RWPE1 (cell line): ENCODE results near the gene SLC16A9.
A peak's percentile ranks its signal among the peaks of the same experiment; 100 is the strongest.

Source experiments
- CTCF ChIA-PET: fragments of 350-600 bp; sonication (Branson Sonifier 250); formaldehyde crosslinking; extraction: SDS; loops from one replicate; lab custom pipeline; 2021; lab: Yijun Ruan, JAX
- POLR2A ChIA-PET: fragments of 400-600 bp; formaldehyde crosslinking; extraction: SDS; loops from one replicate; lab custom pipeline; 2020; ENCODE audit warnings: antibody characterized with exemption; ENCODE audit not compliant: low non-redundant PET; lab: Yijun Ruan, JAX
- DNase-seq: peaks from one replicate; pipeline ENCODE4 v3.0.0; 2012; ENCODE audit warnings: low spot score
- H3K27ac ChIP-seq: fragments of 450-650 bp; 2 replicates; pipeline ENCODE4 v1.5.1; 2017
- TF ChIP-seq, protein P1 (sequence below): fragments of 450-650 bp; conservative IDR thresholded peaks from 2 replicates; pipeline ENCODE4 v1.5.1; 2017; ENCODE audit warnings: low read depth, mild to moderate bottlenecking

Gene SLC16A9

DNA sequence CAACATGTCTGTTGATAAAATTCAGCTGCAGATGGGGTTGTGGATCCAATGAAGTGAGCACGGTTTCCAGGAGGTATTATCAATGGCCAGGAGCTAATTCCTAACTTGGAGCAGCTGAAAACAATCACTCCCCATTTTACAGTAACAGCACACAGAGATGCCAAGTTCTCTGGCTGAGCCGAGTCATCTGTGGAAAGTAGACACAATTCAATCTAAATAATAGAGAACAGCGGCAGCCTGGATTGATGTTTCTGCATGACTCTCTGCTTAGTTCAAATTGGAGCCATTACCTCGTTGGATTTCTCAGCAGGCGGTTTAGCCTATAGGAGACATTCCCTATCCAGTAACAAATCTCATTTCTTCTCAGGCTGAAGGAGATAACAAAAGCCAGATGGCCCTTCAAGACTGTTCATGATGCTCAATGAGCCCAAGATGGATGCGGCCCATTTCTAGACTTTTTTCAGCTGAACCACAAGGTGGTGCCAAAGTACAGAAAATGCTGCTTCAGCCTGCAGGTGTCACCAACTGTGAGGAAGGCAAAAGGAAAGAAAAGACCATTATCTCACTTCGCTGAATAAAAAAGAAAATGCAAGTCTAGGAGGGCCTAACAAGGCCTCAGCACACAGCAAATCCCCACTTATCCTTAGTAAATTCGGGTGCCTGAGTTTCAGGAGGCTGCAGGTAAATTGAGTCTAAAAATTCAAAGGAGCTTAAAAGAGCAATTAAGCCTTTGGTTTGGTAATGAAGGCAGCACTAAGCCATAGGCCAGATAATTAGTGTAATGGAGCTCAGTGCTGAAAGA lies 83.7 kb downstream of the SLC16A9 start:
- CTCF ChIA-PET, result interaction anchor here (0.5 to 1.5 kb wide), 8 partner anchors 47 to 1668 kb away, joined by 3 to 7 read pairs (median 4); no protein-coding TSS in a partner anchor
- peak; percentile 52 for DNase-seq
- TF ChIP-seq, protein P1, sequence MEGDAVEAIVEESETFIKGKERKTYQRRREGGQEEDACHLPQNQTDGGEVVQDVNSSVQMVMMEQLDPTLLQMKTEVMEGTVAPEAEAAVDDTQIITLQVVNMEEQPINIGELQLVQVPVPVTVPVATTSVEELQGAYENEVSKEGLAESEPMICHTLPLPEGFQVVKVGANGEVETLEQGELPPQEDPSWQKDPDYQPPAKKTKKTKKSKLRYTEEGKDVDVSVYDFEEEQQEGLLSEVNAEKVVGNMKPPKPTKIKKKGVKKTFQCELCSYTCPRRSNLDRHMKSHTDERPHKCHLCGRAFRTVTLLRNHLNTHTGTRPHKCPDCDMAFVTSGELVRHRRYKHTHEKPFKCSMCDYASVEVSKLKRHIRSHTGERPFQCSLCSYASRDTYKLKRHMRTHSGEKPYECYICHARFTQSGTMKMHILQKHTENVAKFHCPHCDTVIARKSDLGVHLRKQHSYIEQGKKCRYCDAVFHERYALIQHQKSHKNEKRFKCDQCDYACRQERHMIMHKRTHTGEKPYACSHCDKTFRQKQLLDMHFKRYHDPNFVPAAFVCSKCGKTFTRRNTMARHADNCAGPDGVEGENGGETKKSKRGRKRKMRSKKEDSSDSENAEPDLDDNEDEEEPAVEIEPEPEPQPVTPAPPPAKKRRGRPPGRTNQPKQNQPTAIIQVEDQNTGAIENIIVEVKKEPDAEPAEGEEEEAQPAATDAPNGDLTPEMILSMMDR, result peak; percentile 68
- POLR2A ChIA-PET, result no interaction called here
- no peak overlapping the region for H3K27ac ChIP-seq

DNA sequence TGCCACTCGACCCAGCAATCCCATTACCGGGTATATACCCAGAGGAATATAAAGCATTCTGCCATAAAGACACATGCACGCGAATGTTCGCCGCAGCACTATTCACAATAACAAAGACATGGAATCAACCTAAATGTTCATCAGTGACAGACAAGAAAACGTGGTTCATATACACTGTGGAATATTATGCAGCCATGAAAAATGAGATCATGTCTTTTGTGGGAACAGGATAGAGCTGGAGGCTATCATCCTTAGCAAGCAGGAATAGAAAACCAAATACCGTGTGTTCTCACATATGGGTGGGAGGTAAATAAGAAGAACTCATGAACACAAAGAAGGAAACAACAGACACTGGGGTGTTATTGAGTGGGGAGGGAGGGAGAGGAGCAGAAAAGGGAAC lies 84.7 kb downstream of the SLC16A9 start:
- ChIA-PET POLR2A (no interaction called here), CTCF (interaction anchor here (0.6 to 1.5 kb wide), 4 partner anchors 46 to 1667 kb away, joined by 3 to 4 read pairs (median 4); no protein-coding TSS in a partner anchor)
- no peak for DNase-seq
- TF ChIP-seq, protein P1, result no peak
- no peak overlapping the region for H3K27ac ChIP-seq

DNA sequence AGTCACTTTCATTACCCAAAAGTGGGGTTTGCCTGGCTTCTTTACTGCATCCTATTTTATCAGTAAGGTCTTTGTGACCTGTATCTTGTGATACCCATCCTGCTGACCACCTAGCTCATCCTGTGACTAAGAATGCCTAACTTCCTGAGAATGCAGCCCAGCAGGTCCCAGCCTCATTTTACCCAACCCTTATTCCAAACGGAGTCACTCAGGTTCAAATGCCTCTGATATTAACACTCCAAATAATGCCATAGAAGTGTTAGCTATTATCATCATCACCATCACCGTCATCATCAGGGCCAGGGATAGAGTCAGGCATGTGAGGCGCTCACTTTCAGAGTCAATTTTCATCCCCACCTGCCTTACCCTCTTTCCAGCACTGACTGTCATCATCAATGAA lies 85.5 kb downstream of the SLC16A9 start:
- POLR2A ChIA-PET, result no interaction called here
- CTCF ChIA-PET, result interaction anchor here (0.6 to 1.0 kb wide), 2 partner anchors 203 to 337 kb away, joined by 3 to 4 read pairs; no protein-coding TSS in a partner anchor

DNA sequence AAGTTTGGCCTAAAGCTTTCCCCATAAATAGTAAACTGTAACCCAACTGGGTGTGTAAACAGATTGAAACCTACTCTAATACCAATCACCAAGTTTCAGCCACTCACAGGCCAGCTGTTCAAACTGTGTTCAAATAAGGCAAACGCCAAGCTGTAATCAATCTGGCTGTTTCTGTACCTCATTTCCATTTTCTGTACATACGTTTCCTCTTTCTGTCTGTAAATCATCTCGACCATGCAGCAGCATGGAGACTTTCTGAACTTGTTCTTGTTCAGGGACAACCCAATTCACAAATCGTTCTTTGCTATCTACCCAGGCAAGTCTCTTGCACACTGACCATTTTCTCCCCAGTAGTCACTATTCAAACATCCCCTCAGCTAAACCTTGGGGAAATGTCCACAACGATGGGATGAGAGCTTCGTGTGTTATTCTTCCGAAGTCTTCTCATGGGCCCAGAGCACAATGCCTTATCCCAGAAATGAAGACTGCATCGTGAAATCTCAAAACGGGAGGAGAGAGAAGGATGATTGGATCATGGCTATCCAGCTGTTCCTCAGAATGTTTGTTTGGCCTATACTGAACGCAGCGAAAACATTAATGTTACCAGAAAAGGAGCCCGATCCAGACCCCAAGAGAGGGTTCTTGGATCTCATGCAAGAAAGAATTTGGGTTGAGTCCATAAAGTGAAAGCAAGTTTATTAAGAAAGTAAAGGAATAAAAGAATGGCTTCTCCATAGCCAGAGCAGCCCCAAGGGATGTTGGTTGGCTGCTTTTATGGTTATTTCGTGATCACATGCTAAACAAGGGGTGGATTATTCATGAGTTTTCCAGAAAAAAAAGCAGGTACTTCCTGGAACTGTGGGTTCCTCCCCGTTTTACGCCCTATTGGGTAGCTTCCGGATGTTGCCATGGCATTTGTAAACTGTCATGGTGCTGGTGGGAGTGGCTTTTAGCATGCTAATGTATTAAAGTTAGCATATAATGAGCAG lies 86.2 kb downstream of the SLC16A9 start:
- no peak overlapping the region for H3K27ac ChIP-seq
- no peak for DNase-seq
- ChIA-PET POLR2A (no interaction called here), CTCF (interaction anchor here (0.6 to 1.1 kb wide), 9 partner anchors 125 to 1106 kb away, joined by 3 to 5 read pairs (median 3); no protein-coding TSS in a partner anchor)
- TF ChIP-seq, protein P1, result no peak

More for the DNA sequence above, 85.5 kb downstream of the SLC16A9 start:
- H3K27ac ChIP-seq, result no peak overlapping the region
- TF ChIP-seq, protein P1, result no peak
- no peak for DNase-seq

DNA sequence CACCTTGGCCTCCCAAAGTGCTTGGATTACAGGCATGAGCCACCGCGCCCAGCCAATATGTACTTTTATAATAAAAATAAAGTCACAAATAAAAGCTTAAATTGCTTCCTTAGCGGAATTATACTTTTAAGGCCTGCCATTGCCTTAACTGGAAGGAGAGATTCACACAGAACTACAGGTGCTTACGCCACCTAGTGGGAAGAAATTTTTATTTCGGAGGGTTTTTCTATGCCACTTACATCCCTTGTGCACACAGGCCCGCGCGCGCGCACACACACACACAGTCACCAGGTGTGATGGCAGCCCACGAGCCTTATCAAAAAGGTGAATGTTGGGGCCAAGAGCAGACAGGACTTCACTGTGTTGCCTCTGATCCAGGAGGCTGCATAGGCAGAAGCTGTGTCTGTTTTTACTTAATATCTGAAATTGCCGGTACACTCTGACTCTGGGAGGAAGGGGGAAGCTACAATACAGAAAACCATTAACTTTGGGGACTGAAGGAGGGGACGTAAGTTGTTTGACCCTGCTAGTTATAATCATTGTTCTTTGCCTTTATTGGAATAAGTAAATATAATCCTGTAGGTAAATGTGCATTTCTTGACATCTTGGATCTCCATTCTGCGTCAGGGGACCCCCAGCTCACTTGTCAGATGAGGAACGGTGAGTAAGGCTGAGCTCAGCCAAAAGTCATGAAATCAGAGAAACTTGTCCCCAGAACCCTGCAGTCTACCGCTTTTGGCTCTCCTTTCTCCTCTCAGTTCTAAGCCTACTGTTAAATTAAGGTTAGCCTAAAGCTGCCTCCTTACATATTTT lies 87.1 kb downstream of the SLC16A9 start:
- ChIA-PET CTCF (interaction anchor here (0.5 to 1.1 kb wide), 16 partner anchors 9 to 1530 kb away, joined by 3 to 5 read pairs (median 3); no protein-coding TSS in a partner anchor), POLR2A (no interaction called here)
- peak; percentile 30 for DNase-seq
- no peak overlapping the region for H3K27ac ChIP-seq
- TF ChIP-seq, protein P1, result peak; percentile 61
